ENCODE data around the gene ERICH3. TPM values are rescaled to one million over a fixed set of nuclear protein-coding genes. Genes with fewer than 3 reads are reported as not detected.

Gene ERICH3
- total and polyA plus RNA-seq, 8 donors, result 0.06 to 6.8 (median 3.6) TPM

- intact Hi-C loops (cut with DNase I), result no loop called here
- H3K4me3 ChIP-seq, result no peak overlapping the region
- no peaks in the 10 kb centered on the region for H3K27me3 ChIP-seq
- no peak for TF ChIP-seq CTCF (IDR thresholded peaks at IDR 0.05)
- ATAC-seq (no peak), DNase-seq (no peak)
- H3K9me3 ChIP-seq, result no peaks in the 10 kb centered on the region
- no peaks in the 10 kb centered on the region for H3K36me3 ChIP-seq
- H3K27ac ChIP-seq, result no peak overlapping the region
- peaks cover 0 to 3% of the 10 kb centered on the region in 2 donors for H3K4me1 ChIP-seq
Measured at GRCh38 chr1:74637296-74637695, 36.3 kb downstream of the ERICH3 start.

DNA sequence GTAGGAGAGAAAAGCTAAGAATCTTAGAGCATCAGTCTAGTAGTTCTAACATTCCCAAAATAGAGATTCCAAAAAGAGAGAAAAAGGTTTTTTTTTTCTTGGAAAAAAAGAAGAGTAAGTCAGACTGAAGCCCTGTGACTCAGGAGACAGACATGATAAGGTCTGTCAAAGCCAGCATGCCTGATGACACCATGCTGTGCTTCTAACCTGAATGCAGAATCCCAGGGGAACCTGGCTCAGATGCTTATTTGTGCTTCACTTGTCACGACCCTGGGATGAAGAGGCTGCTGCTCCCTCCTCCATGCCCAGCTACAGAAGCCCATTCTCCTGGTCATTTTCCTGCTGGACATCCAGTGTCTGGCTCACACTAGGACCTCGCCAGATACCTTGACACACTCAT is 44.3 kb downstream of the ERICH3 start:
- TF ChIP-seq CTCF (IDR thresholded peaks at IDR 0.05), result no peak
- Histone ChIP-seq H3K27ac (no peak overlapping the region), H3K36me3 (no peaks in the 10 kb centered on the region), H3K27me3 (no peaks in the 10 kb centered on the region), H3K4me1 (no peaks in the 10 kb centered on the region), H3K4me3 (no peak overlapping the region), H3K9me3 (no peaks in the 10 kb centered on the region)
- DNase-seq (no peak), ATAC-seq (no peak)
- intact Hi-C loops (cut with DNase I), result no loop called here

GRCh38 chr1:74623716-74624115 is 49.9 kb downstream of the ERICH3 start:
- Histone ChIP-seq H3K36me3 (no peaks in the 10 kb centered on the region), H3K4me3 (no peak overlapping the region), H3K9me3 (no peaks in the 10 kb centered on the region), H3K27ac (no peak overlapping the region), H3K27me3 (no peaks in the 10 kb centered on the region), H3K4me1 (no peaks in the 10 kb centered on the region)
- no peak for DNase-seq
- ATAC-seq, result no peak
- intact Hi-C loops (cut with DNase I), result no loop called here
- no peak for TF ChIP-seq CTCF (IDR thresholded peaks at IDR 0.05)

DNA sequence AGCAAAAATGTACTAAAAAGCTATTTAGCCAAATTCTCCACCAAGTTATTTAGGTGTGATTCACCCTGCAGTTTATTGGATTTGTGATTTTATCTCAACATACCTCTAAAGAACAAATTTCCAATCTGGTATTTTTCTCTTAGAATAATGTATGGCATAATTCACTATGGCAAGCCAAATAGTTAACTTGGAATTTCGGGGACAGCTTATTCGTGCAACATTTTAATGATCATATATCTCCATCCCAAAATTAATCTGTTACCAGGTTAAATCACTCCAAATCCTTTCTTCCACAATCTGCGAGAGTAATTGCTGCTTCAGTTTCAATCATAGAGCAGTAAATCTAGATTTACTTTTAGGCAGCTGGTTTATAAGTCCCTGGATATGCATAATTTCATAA is 53.4 kb downstream of the ERICH3 start:
- Histone ChIP-seq H3K27me3 (no peaks in the 10 kb centered on the region), H3K36me3 (no peaks in the 10 kb centered on the region), H3K4me3 (no peak overlapping the region), H3K27ac (no peak overlapping the region), H3K9me3 (no peaks in the 10 kb centered on the region), H3K4me1 (no peaks in the 10 kb centered on the region)
- no peak for ATAC-seq
- no peak for TF ChIP-seq CTCF (IDR thresholded peaks at IDR 0.05)
- intact Hi-C loops (cut with DNase I), result no loop called here
- DNase-seq, result no peak

GRCh38 chr1:74618974-74619373 is 54.6 kb downstream of the ERICH3 start:
- DNase-seq (no peak), ATAC-seq (no peak)
- Histone ChIP-seq H3K9me3 (no peaks in the 10 kb centered on the region), H3K27ac (no peak overlapping the region), H3K4me1 (no peaks in the 10 kb centered on the region), H3K27me3 (no peaks in the 10 kb centered on the region), H3K36me3 (no peaks in the 10 kb centered on the region), H3K4me3 (no peak overlapping the region)
- no peak for TF ChIP-seq CTCF (IDR thresholded peaks at IDR 0.05)
- intact Hi-C loops (cut with DNase I), result no loop called here

All from left lung (tissue), 10 donors.